NCI-H2227 (cell line): ENCODE data around the gene DIAPH3.
"Not testable (repeated sequence)": the region's sequence is repeated elsewhere in the genome, so short reads cannot be mapped to it uniquely, and the experiment has no call there.

ENCODE experiments used
- DNase-seq: peaks from one replicate; lab custom pipeline; 2025; ENCODE audit not compliant: unreplicated experiment; lab: John Stamatoyannopoulos, UW

DIAPH3 gene, protein sequence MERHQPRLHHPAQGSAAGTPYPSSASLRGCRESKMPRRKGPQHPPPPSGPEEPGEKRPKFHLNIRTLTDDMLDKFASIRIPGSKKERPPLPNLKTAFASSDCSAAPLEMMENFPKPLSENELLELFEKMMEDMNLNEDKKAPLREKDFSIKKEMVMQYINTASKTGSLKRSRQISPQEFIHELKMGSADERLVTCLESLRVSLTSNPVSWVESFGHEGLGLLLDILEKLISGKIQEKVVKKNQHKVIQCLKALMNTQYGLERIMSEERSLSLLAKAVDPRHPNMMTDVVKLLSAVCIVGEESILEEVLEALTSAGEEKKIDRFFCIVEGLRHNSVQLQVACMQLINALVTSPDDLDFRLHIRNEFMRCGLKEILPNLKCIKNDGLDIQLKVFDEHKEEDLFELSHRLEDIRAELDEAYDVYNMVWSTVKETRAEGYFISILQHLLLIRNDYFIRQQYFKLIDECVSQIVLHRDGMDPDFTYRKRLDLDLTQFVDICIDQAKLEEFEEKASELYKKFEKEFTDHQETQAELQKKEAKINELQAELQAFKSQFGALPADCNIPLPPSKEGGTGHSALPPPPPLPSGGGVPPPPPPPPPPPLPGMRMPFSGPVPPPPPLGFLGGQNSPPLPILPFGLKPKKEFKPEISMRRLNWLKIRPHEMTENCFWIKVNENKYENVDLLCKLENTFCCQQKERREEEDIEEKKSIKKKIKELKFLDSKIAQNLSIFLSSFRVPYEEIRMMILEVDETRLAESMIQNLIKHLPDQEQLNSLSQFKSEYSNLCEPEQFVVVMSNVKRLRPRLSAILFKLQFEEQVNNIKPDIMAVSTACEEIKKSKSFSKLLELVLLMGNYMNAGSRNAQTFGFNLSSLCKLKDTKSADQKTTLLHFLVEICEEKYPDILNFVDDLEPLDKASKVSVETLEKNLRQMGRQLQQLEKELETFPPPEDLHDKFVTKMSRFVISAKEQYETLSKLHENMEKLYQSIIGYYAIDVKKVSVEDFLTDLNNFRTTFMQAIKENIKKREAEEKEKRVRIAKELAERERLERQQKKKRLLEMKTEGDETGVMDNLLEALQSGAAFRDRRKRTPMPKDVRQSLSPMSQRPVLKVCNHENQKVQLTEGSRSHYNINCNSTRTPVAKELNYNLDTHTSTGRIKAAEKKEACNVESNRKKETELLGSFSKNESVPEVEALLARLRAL

DNA sequence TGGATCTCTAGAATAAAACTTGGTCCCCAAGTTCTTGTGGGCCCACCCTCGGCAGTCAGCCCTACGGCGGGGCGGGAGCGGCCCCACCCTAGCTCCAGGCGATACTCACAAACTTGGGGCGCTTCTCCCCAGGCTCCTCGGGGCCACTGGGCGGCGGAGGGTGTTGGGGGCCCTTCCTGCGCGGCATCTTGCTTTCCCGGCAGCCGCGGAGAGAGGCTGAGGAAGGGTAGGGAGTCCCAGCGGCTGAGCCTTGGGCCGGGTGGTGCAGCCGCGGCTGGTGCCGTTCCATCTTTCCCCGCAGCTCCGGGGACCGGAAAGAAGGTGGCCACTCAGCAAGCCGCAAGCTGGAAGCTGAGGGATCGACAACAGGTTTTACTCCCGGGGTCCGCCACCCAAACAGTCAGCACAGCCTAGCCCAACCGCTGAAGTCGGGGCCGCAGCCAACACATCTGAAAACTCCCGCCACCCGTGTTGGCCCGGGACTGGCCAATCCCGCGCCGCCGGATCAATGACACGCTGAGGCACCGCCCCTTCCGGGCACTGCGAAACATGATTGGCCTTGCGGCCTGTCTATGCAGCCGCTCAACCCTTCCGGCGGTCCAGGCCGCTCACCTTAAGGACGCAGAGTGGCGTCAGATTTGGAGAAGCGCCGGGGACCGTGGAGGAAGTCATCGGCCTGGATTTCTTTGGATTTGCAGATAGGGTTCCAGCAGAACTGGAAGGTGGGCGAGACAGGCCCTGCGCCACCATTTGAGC, at the start of gene DIAPH3:
Gene DIAPH3 (minus strand): TSS at position 451 of the 756 bp plus-strand sequence. CDS start 162 bp downstream, at position 289.
- peak; percentile 94 for DNase-seq

DNA sequence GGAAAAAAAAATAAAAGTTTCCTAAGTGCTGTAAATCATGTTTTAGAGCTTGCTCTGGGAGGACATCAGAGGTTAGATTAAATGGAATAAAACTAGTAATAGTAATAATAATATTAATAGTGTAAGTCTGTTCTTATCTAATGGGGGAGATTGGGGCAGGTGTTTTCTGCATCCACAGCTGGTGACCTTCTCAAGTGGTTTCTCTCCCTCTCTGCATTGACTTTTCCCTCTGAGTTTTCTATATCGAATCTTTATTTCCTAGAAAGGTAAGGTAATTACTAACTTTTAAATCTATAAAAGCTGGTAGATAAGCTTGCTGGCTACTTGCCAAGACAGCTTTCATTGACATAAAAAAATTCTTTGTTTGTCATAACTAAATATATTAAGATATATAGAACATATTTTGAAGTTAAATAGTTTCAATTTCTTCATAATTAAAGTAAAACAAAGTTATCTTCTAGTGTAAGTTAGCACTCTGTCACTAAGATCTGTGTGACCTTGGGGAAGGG, 49.6 kb upstream of the DIAPH3 start:
- no peak for DNase-seq

DNA sequence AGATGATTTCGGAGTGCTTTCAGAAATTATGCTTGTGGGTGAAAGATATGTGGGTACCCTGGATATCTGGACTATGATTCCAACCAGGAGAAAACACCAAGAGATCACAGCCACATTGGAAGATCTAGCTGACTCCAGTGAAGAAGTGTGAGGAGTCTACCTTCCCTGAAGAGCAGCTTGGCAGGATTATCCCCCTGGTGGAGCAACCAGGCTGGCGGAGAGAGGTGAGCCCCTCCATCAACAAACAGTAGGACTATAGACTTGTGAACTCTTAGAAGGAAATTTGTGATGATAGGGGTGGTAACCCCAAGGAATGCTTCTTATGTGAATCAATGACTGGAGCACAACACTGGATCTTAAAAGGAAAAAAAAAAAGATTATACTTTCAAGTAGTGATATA, 47.8 kb upstream of the DIAPH3 start:
- DNase-seq, result no peak

DNA sequence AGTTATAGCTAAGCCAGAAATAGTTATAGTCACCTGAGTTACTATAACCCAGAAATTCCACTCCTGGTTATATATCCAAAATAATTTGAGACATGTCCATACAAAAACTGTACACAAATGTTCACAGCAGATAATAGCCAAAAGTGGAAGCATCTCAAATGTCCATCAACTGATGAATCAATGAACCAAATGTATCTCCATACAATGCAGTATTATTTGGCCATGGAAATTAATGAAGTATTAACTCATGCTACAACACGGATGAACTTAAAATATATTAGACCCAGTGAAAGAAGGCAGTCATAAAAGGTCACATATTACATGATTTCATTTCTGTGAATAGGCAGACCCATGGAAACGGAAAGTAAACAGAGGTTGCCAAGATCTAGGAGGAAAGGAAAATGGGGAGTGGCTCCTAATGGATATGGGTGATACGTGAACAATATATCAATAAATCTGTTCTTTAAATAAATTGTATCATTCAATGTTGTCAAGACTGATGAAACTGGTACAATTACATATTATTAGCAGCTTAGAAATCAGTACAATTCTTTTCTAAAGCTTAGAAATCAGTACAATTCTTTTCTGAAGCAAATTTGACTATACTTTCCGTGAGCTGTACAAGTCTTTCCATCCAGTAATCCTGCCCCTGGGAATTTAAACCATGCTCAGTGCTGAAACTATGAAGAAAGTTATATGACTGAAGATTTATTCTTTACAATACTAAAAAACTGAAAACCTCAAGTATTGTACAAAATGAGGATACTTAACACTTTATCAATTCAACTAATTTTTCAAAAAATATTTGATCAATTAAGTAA, 47.0 kb upstream of the DIAPH3 start:
- DNase-seq, result no peak

DNA sequence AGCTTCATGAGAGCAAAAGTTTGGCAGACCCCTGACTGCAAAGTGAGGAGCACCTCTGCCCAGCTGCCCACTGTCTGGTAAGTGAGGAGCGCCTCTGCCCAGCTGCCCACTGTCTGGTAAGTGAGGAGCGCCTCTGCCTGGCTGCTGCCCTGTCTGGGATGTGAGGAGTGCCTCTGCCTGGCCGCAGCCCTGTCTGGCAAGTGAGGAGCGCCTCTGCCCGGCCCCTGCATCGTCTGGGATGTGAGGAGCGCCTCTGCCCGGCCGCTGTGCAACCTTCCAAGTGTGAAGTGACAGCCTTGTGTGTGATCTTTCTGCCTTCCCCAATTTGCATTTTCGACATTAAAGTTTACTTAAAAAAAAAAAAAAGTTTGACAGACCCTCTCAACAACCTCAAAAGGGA, 41.8 kb upstream of the DIAPH3 start:
- not testable (repeated sequence) for DNase-seq

DNA sequence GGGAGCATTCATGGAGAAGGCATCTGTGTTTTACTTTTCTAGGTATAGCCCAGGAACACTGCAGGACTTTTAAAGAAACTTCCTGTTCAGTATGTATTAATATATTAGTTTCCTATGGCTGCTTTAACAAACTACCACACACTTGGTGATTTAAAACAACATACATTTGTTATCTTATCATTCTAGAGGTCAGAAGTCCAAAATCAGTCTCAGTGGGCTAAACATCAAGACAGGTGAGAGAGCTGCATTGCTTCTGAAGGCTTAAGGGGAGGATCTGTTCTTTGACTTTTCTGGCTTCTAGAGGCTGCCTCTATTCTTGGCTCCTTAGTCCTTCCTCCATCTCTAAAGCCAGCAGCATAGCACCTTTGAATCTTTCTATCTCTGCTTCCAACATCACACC, 37.6 kb upstream of the DIAPH3 start:
- DNase-seq, result no peak

DNA sequence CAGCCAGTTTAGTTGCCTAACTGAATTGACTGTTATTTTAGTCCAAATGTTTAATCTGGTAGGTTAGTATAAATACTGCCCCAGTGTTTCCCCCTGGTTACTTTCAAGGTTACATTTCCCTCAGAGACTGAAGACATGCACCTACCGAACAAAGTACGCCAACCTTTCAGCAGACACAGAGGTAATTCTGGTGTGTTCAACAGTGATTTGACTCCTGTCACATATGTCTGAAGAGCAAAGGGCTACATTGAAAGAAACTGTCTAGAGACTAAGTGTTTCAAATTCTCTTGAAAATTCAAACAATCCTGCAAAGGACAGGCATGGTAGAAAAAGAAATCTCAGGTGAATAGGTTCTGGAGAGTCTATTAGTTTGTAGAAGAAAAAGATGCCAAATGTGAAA, 32.2 kb upstream of the DIAPH3 start:
- DNase-seq, result not testable (repeated sequence)

DNA sequence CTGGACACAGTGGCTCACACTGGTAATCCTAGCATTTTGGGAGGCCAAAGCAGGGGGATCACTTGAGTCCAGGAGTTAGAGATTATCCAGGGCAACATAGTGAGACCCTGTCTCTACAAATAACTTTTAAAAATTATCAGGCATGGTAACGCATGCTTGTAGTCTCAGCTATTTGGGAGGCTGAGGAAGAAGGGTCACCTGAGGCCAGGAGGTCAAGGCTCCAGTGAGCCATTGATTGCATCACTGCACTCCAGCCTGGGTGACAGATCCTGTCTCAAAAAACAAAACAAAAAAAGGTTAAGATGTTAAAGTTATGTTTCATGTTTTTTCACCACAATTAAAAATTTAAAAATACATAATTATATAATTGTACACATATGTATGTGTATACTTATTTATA, 19.2 kb upstream of the DIAPH3 start:
- no peak for DNase-seq

DNA sequence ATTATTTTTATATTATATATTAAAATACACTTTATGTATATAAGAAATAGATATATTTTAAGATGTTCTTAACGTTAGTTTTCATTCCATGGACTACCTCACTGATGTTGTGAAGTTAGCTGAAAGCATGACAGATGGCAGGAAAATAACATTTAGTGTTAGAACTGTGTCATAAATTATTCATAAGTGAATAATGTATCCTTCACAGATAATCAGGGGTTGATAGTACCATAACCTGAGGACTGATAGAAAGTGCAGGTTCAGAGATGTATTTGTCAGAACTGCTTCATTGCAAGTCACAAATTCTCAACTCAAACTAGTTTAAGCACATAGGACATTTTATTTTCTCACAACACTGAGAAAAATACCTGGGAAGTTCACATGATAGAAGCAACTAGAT, 14.6 kb upstream of the DIAPH3 start:
- no peak for DNase-seq

DNA sequence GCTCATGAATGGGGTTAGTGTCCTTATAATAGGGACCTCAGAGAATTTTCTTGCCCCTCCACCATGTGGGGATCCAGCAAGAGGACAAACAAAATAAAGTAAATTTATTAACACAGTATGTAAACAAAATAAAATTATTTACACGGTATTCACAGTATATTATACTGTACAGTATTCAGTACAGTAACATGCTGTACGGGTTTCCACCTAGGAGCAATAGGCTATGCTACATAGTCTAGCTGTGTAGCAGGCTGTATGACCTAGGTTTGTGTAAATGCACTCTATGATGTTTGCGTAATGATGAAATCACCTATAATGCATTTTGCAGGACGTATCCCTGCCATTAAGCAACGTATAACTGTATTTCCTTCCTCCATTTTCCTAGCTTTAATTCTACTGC, 11.8 kb upstream of the DIAPH3 start:
- DNase-seq, result no peak

DNA sequence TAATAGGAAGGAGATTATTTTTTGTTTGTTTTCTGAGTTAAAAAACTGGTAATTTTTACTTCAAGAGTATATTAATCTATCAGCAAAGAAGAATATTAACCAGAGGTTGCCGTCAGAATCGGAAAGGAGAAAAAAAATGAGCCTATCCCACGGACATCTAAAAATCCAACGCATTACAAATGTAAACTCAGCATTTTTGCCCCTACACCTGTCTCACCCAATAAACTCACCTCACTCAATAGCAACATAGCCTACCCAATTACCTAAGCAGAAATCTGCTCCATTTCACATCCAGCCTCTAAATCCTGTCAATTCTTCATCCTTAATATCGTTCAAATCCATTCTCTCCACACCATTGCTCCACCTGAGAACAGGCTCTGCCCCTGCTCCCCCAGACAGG, 10.4 kb upstream of the DIAPH3 start:
- DNase-seq, result no peak

DNA sequence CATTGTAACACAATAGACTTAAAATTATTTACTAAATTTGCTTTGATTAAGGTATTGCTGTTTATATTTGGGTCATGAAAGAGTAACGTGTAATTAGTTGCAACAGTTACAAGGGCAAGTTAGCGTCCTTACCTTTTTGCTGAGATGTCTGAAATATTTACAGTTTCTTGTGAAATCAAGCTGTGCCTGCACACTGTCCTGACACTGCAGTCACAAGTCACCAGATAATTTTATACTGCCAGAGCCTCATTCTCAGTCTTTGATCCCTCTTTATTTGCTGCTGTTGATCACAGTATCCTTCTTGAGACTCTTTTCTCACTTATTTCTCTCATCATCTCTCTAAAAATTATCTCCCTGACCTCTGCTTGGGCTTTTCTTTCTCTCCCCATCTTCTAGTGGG, 8.4 kb upstream of the DIAPH3 start:
- DNase-seq, result no peak

DNA sequence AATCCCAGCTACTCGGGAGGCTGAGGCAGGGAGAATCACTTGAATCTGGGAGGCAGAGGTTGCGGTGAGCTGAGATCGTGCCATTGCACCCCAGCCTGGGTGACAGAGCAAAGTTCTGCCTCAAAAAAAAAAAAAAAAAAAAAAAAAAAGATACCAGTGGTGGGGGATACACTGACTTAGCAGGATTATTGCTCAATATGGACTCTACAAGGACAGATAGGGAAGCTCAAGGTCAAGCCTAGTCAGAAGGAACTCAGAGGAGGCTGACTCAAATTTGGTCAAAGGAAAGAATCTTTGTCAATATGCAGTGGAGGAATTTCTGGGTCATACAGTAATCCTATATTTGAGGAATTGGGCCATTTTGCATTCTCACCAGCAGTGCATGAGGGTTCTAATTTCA, 6.7 kb upstream of the DIAPH3 start:
- no peak for DNase-seq

DNA sequence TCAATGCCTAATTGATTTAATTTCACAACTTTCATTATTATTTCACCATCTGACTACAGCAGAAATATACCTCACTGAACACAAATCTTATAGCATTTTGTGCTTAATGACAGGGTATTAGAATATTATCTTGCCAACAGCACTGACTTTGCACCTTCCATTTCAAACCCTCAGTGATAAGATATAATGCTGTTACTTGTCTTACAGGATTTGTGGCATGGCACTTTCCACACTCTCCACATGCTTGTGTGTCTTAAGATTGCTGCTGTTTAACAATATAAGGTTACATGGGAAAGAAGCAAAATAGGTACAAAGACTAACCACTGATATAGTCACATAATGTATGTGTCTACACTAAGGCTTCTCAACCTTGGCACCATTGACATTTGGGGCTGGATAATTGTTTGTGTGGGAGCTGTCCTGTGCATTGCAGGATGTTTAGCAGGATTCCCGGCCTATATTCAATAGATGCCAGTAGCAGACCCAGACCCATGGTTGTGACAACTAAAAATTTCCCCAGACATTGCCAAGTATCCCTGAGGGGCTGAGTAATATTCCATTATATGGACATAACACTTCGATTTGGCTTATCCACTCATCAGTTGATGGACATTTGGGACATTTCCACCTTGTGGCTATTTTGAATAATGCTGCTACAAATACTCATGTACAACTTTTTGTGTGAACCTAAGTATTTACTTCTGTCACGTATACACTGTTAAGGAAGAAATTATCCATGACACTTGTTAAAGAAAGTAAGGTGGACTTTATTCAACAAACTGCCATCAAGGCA, 5.7 kb upstream of the DIAPH3 start:
- DNase-seq, result no peak

DNA sequence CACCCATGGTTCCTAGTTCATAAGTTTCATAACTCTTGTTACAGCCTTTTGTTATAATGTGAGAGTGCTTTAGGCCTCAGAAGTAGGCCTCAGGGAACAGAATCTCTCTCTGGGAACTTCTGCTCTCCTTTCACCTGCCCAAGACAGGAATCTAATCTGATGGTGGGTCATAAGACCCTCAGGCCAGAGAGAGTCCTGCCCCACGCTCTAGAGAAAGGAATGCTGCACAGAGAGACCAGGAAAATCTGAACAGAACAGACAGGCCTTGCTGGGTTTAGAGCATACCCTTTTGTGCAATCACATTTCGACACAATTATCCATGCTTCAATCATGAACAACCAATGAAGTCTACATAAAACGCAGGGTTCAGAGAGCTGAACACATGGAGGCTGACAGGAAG, 3.4 kb upstream of the DIAPH3 start:
- DNase-seq, result no peak

DNA sequence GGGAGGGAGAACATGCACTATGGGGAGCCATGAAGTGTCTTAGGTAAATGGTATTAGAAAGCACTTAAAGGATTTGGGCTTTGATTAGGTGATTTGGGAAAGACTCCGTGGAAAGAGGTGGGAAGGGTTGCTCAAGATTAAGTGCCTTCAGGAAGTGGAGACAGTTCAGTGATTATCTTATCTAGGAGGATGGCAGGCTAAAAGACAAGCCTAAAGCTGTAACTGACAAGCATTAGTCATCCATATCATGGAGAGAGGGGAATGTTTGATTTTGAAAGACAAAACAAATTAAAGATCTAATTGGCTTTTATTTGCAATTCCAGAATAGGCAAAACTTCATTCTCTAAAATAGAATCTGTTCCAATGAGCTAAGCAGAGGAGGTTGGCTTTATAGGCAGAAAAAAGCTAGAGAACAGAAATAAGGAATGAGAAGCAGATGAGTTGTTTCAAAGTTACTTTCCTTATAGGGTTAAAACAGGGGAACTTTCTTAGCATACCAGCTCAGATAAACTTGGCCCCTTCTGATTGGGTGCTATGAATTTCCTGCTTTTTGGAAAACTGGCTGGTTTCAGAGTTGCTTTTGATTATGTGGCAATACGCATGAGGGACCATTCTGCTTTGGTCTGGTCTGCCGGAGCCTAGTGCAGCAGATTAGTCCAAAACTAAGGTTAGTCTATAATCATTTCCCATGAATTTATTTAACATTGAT, 1.8 kb upstream of the DIAPH3 start:
- DNase-seq, result no peak

DNA sequence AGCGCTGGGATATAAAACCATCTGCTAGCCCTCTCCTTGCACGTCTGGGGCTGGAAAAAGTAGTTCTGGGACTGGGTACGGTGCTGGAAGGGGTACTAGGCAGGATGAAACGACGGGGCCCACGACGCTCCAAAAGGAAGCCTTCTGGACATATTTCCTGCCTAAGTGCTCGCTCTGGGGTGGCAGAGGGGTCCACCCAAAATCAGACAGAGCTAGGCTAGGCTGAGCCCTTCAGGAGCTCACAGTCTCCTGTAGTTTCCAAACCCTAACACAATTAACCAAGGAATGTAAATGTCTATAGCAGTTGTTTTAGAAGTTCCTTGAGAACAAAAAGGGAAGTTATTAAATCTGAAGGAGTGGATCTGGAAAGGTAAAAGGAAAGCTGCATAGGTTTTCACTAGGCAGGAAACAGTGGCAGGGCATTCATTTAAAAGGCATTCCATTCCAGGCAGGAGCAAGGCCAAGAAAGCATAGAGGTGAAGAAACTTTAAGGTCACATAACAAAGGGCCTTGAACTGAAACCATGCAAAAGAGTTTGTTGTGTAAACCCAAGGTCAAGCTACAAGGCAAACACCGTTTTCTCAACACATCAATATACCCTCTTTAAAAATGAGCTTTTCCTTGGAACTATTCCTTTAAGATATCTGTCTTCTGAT, 634 bp upstream of the DIAPH3 start:
- no peak for DNase-seq

DNA sequence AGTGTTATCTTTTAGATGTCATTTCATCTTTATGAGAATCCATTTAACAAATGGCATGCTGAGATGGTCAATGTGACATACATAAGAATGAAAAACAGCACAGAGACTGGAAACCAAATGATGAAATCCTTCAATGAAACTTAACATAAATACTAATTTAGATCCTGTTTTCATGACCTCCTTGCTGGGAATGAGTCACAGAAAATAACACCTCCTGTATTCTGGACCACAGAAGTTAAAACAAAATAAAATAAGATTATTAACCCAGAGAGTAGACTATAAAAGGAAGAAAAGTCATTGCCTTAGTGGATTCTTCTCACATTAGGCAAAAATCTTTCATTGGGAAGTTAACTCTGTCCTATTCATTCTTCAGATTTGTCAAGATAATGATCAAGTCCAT, 1.6 kb downstream of the DIAPH3 start:
- no peak for DNase-seq
